Measurements from ENCODE around the gene PCSK2.

GRCh38 chr20:17479063-17479657 is 252.3 kb downstream of the PCSK2 start:
- TF ChIP-seq POLR2A (IDR thresholded peaks at IDR 0.05; ENCODE audit: low read length), result no peak
- TF ChIP-seq GATA1 (IDR thresholded peaks at IDR 0.05; ENCODE audit: low read depth, low read length), result no peak

Measured in erythroblast (primary cell).